ENCODE data around the gene CACNA2D3. TPM values are rescaled to one million over a fixed set of nuclear protein-coding genes. Genes with fewer than 3 reads are reported as not detected.

Gene CACNA2D3
- total RNA-seq, 1 experiment from 2014 or later = not detected

GRCh38 chr3:54663501-54664011 lies 541.2 kb downstream of the CACNA2D3 start:
- H3K4me1 Mint-ChIP-seq (ENCODE audit: low read depth, unreplicated experiment) = no peaks in the 10 kb centered on the region
- H3K36me3 ChIP-seq (ENCODE audit: control insufficient read depth, insufficient read depth, low read length) = no peaks in the 10 kb centered on the region
- no peak for DNase-seq
- no TSS peak for BruUV-seq (replicated peaks)
- no peaks in the 10 kb centered on the region for H3K9me3 ChIP-seq
- H3K27me3 ChIP-seq (replicated peaks; ENCODE audit: control insufficient read depth, insufficient read depth, low read length) = no peaks in the 10 kb centered on the region
- peaks cover 12% of the 10 kb centered on the region for H3K27me3 Mint-ChIP-seq (ENCODE audit: insufficient read depth, unreplicated experiment)
- no peak overlapping the region for H3K27ac Mint-ChIP-seq (ENCODE audit: unreplicated experiment)
- H3K4me3 Mint-ChIP-seq (ENCODE audit: unreplicated experiment) = no peak overlapping the region
- H3K9me3 Mint-ChIP-seq (ENCODE audit: unreplicated experiment) = no peaks in the 10 kb centered on the region
- no peaks in the 10 kb centered on the region for H3K36me3 Mint-ChIP-seq (ENCODE audit: insufficient read depth, unreplicated experiment)
- TF ChIP-seq, protein P1, sequence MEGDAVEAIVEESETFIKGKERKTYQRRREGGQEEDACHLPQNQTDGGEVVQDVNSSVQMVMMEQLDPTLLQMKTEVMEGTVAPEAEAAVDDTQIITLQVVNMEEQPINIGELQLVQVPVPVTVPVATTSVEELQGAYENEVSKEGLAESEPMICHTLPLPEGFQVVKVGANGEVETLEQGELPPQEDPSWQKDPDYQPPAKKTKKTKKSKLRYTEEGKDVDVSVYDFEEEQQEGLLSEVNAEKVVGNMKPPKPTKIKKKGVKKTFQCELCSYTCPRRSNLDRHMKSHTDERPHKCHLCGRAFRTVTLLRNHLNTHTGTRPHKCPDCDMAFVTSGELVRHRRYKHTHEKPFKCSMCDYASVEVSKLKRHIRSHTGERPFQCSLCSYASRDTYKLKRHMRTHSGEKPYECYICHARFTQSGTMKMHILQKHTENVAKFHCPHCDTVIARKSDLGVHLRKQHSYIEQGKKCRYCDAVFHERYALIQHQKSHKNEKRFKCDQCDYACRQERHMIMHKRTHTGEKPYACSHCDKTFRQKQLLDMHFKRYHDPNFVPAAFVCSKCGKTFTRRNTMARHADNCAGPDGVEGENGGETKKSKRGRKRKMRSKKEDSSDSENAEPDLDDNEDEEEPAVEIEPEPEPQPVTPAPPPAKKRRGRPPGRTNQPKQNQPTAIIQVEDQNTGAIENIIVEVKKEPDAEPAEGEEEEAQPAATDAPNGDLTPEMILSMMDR (IDR thresholded peaks at IDR 0.05; ENCODE audit: insufficient read depth in 1 of 2, low read depth in 1 of 2, low read length in 1 of 2, severe bottlenecking in 1 of 2, unreplicated experiment in 1 of 2) = no peak
- H3K4me3 ChIP-seq (ENCODE audit: low read depth, low read length) = no peak overlapping the region
- intact Hi-C loops (cut with micrococcal nuclease; ENCODE audit: unreplicated experiment) = no loop called here
- CTCF ChIA-PET = no interaction called here
- H3K4me1 ChIP-seq = no peaks in the 10 kb centered on the region
- POLR2A ChIA-PET = no interaction called here

- no peaks in the 10 kb centered on the region for H3K9me3 Mint-ChIP-seq (ENCODE audit: unreplicated experiment)
- no peak overlapping the region for H3K4me3 Mint-ChIP-seq (ENCODE audit: unreplicated experiment)
- no peak overlapping the region for H3K27ac Mint-ChIP-seq (ENCODE audit: unreplicated experiment)
- no peaks in the 10 kb centered on the region for H3K36me3 ChIP-seq (ENCODE audit: control insufficient read depth, insufficient read depth, low read length)
- no peaks in the 10 kb centered on the region for H3K36me3 Mint-ChIP-seq (ENCODE audit: insufficient read depth, unreplicated experiment)
- intact Hi-C loops (cut with micrococcal nuclease; ENCODE audit: unreplicated experiment) = no loop called here
- no peaks in the 10 kb centered on the region for H3K27me3 ChIP-seq (replicated peaks; ENCODE audit: control insufficient read depth, insufficient read depth, low read length)
- no peaks in the 10 kb centered on the region for H3K4me1 Mint-ChIP-seq (ENCODE audit: low read depth, unreplicated experiment)
- ChIA-PET POLR2A (no interaction called here), CTCF (interaction anchor here (0.6 kb wide), 1 partner anchor 361 kb away, joined by 3 read pairs; no protein-coding TSS in a partner anchor)
- H3K4me3 ChIP-seq (ENCODE audit: low read depth, low read length) = no peak overlapping the region
- H3K9me3 ChIP-seq = no peaks in the 10 kb centered on the region
- BruUV-seq (replicated peaks) = no TSS peak
- DNase-seq = no peak
- H3K27me3 Mint-ChIP-seq (ENCODE audit: insufficient read depth, unreplicated experiment) = peaks cover 12% of the 10 kb centered on the region
- H3K4me1 ChIP-seq = no peaks in the 10 kb centered on the region
- TF ChIP-seq, protein P1 (IDR thresholded peaks at IDR 0.05; ENCODE audit: insufficient read depth in 1 of 2, low read depth in 1 of 2, low read length in 1 of 2, severe bottlenecking in 1 of 2, unreplicated experiment in 1 of 2) = no peak
Observed at GRCh38 chr3:54665016-54665600, 542.8 kb downstream of the CACNA2D3 start.

DNA sequence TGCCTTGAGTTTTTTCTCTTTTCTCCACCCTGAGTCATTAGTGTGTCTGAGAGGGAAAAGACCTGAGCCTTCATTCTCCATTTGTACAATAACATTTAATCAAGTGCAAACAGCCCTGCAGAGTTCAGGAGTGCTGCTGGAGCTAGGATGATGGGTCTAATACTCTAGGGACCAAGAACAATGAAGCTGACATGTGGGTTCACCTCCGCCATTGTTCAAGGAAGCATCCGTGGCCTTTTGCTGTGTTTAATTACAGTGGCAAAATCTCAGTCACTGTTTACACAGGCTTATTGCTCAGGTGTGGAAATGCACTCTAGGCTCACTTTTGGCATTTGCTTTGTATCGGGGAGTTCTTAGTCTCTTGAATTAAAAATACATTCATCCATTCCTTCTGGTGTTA lies 545.9 kb downstream of the CACNA2D3 start:
- H3K36me3 Mint-ChIP-seq (ENCODE audit: insufficient read depth, unreplicated experiment) = no peaks in the 10 kb centered on the region
- no peak overlapping the region for H3K27ac Mint-ChIP-seq (ENCODE audit: unreplicated experiment)
- no peak for DNase-seq
- no peaks in the 10 kb centered on the region for H3K36me3 ChIP-seq (ENCODE audit: control insufficient read depth, insufficient read depth, low read length)
- no peaks in the 10 kb centered on the region for H3K4me1 ChIP-seq
- POLR2A ChIA-PET = no interaction called here
- H3K9me3 Mint-ChIP-seq (ENCODE audit: unreplicated experiment) = no peaks in the 10 kb centered on the region
- no peak overlapping the region for H3K4me3 ChIP-seq (ENCODE audit: low read depth, low read length)
- no peaks in the 10 kb centered on the region for H3K27me3 ChIP-seq (replicated peaks; ENCODE audit: control insufficient read depth, insufficient read depth, low read length)
- TF ChIP-seq, protein P1 (IDR thresholded peaks at IDR 0.05; ENCODE audit: insufficient read depth in 1 of 2, low read depth in 1 of 2, low read length in 1 of 2, severe bottlenecking in 1 of 2, unreplicated experiment in 1 of 2) = no peak
- intact Hi-C loops (cut with micrococcal nuclease; ENCODE audit: unreplicated experiment) = no loop called here
- H3K4me1 Mint-ChIP-seq (ENCODE audit: low read depth, unreplicated experiment) = no peaks in the 10 kb centered on the region
- no peak overlapping the region for H3K4me3 Mint-ChIP-seq (ENCODE audit: unreplicated experiment)
- CTCF ChIA-PET = no interaction called here
- no peaks in the 10 kb centered on the region for H3K9me3 ChIP-seq
- peaks cover 7% of the 10 kb centered on the region for H3K27me3 Mint-ChIP-seq (ENCODE audit: insufficient read depth, unreplicated experiment)
- BruUV-seq (replicated peaks) = no TSS peak

Data from Caco-2 (cell line).